HG03342 (cell line): ENCODE measurements around the gene IFNLR1.

Experiments
- ATAC-seq: cut with Tn5 transposase; IDR thresholded peaks from one replicate; pipeline ENCODE4 v1.9.1; 2021; ENCODE audit warnings: mild to moderate bottlenecking, moderate library complexity; ENCODE audit not compliant: unreplicated experiment

Gene IFNLR1

GRCh38 chr1:24150234-24151174 lies 36.6 kb downstream of the IFNLR1 start:
- peak; percentile 61 for ATAC-seq

GRCh38 chr1:24149866-24150233 lies 37.2 kb downstream of the IFNLR1 start:
- no peak for ATAC-seq

GRCh38 chr1:24147816-24148215 lies 39.3 kb downstream of the IFNLR1 start:
- ATAC-seq: no peak

GRCh38 chr1:24147194-24147593 lies 39.9 kb downstream of the IFNLR1 start:
- ATAC-seq: no peak

- no peak for ATAC-seq
Observed at GRCh38 chr1:24142546-24143534, 44.2 kb downstream of the IFNLR1 start, which contains the start of gene IL22RA1. Gene IL22RA1 (minus strand): TSS chr1:24143140. CDS start chr1:24143082, 58 bp downstream.

GRCh38 chr1:24141311-24141997 lies 45.6 kb downstream of the IFNLR1 start:
- no peak for ATAC-seq

GRCh38 chr1:24140741-24141181 lies 46.3 kb downstream of the IFNLR1 start:
- no peak for ATAC-seq

GRCh38 chr1:24139841-24140425 lies 47.2 kb downstream of the IFNLR1 start:
- ATAC-seq: no peak

- no peak for ATAC-seq
Observed at GRCh38 chr1:24139222-24139489, 47.9 kb downstream of the IFNLR1 start.

- ATAC-seq: no peak
Observed at GRCh38 chr1:24138476-24139221, 48.4 kb downstream of the IFNLR1 start.

GRCh38 chr1:24136956-24137539 lies 50.0 kb downstream of the IFNLR1 start:
- ATAC-seq: no peak

- no peak for ATAC-seq
Observed at GRCh38 chr1:24134376-24134775, 52.7 kb downstream of the IFNLR1 start.

GRCh38 chr1:24133819-24134218 lies 53.3 kb downstream of the IFNLR1 start:
- no peak for ATAC-seq

GRCh38 chr1:24130385-24130784 lies 56.7 kb downstream of the IFNLR1 start:
- no peak for ATAC-seq

- ATAC-seq: no peak
Observed at GRCh38 chr1:24127801-24128363, 59.2 kb downstream of the IFNLR1 start.

- ATAC-seq: no peak
Observed at GRCh38 chr1:24127134-24127800, 59.8 kb downstream of the IFNLR1 start.

- ATAC-seq: no peak
Observed at GRCh38 chr1:24126672-24127023, 60.4 kb downstream of the IFNLR1 start.

- ATAC-seq: no peak
Observed at GRCh38 chr1:24126018-24126671, 60.9 kb downstream of the IFNLR1 start.
